Fibroblast of skin of abdomen (primary cell): ENCODE measurements around the gene TENT5C.

Experiments used
- DNase-seq: peaks from one replicate; pipeline ENCODE4 v3.0.0-alpha.2; 2013

TENT5C gene

GRCh38 chr1:117573386-117574023 is 32.3 kb upstream of the TENT5C start:
- no peak for DNase-seq

- DNase-seq, result no peak
These were observed 31.6 kb upstream of the TENT5C start for GRCh38 chr1:117574161-117574835.

GRCh38 chr1:117575586-117576225 is 30.1 kb upstream of the TENT5C start:
- no peak for DNase-seq

GRCh38 chr1:117576236-117576635 is 29.6 kb upstream of the TENT5C start:
- DNase-seq, result no peak

GRCh38 chr1:117577191-117577885 is 28.5 kb upstream of the TENT5C start:
- no peak for DNase-seq

- no peak for DNase-seq
These were observed 27.4 kb upstream of the TENT5C start for GRCh38 chr1:117578466-117578865.

GRCh38 chr1:117579221-117579906 is 26.5 kb upstream of the TENT5C start:
- no peak for DNase-seq

- no peak for DNase-seq
These were observed 25.4 kb upstream of the TENT5C start for GRCh38 chr1:117580436-117580835.

- DNase-seq, result no peak
These were observed 25.0 kb upstream of the TENT5C start for GRCh38 chr1:117580882-117581281.

- DNase-seq, result no peak
These were observed 24.4 kb upstream of the TENT5C start for GRCh38 chr1:117581391-117581943.

- DNase-seq, result no peak
These were observed 23.4 kb upstream of the TENT5C start for GRCh38 chr1:117582451-117582850.

GRCh38 chr1:117583247-117583646 is 22.6 kb upstream of the TENT5C start:
- DNase-seq, result no peak

GRCh38 chr1:117584181-117584580 is 21.7 kb upstream of the TENT5C start:
- DNase-seq, result no peak

- DNase-seq, result no peak
These were observed 20.8 kb upstream of the TENT5C start for GRCh38 chr1:117585086-117585485.

GRCh38 chr1:117586337-117586736 is 19.5 kb upstream of the TENT5C start:
- DNase-seq, result no peak

GRCh38 chr1:117586747-117587498 is 18.9 kb upstream of the TENT5C start:
- no peak for DNase-seq

GRCh38 chr1:117587499-117588356 is 18.1 kb upstream of the TENT5C start:
- DNase-seq, result no peak

- DNase-seq, result no peak
These were observed 16.3 kb upstream of the TENT5C start for GRCh38 chr1:117589544-117589943.

GRCh38 chr1:117590273-117590925 is 15.4 kb upstream of the TENT5C start:
- DNase-seq, result no peak

GRCh38 chr1:117591252-117591651 is 14.6 kb upstream of the TENT5C start:
- DNase-seq, result no peak
